OCI-LY1 (cell line): ENCODE measurements around the gene XPNPEP2.

Experiments
- H2AFZ ChIP-seq: fragments of 200-600 bp; sonication (generic), shearing (Covaris generic); 2 replicates; pipeline ENCODE4 v1.6.0; 2014; ENCODE audit warnings: antibody characterized with exemption, mild to moderate bottlenecking, low read length
- H3F3A ChIP-seq: fragments of 200-600 bp; sonication (generic), shearing (Covaris generic); 2 replicates; pipeline ENCODE4 v1.6.0; 2014; ENCODE audit warnings: mild to moderate bottlenecking, antibody characterized with exemption, low read length, moderate library complexity; ENCODE audit not compliant: insufficient read depth
- H3K27ac ChIP-seq: fragments of 200-600 bp; sonication (generic); 2 replicates; pipeline ENCODE4 v1.5.1; 2014; ENCODE audit warnings: low read length, mixed run types, mild to moderate bottlenecking, low read depth; ENCODE audit not compliant: poor library complexity, severe bottlenecking
- H3K27me3 ChIP-seq: fragments of 200-600 bp; sonication (generic); 2 replicates; pipeline ENCODE4 v1.6.0; 2014; ENCODE audit warnings: antibody characterized with exemption, mild to moderate bottlenecking, low read length, moderate library complexity; ENCODE audit not compliant: insufficient read depth
- H3K36me3 ChIP-seq: fragments of 200-600 bp; sonication (generic); 2 replicates; pipeline ENCODE4 v1.6.1; 2014; ENCODE audit warnings: mild to moderate bottlenecking, antibody characterized with exemption, low read length, moderate library complexity, mixed read lengths; ENCODE audit not compliant: insufficient read depth
- H3K4me1 ChIP-seq: fragments of 200-600 bp; sonication (generic); 2 replicates; pipeline ENCODE4 v1.5.1; 2014; ENCODE audit warnings: mild to moderate bottlenecking, low read length, moderate library complexity; ENCODE audit not compliant: insufficient read depth, severe bottlenecking
- H3K4me2 ChIP-seq: fragments of 200-600 bp; sonication (generic), shearing (Covaris generic); 2 replicates; pipeline ENCODE4 v1.6.1; 2014; ENCODE audit warnings: low read length
- H3K4me3 ChIP-seq: fragments of 200-600 bp; sonication (generic); 2 replicates; pipeline ENCODE4 v1.5.1; 2014; ENCODE audit warnings: low read length, low read depth, mild to moderate bottlenecking, mixed read lengths; ENCODE audit not compliant: poor library complexity, severe bottlenecking
- H3K79me2 ChIP-seq: fragments of 200-600 bp; shearing (Covaris generic); 2 replicates; pipeline ENCODE4 v1.6.1; 2016; ENCODE audit warnings: mixed run types, low read length, mixed read lengths; ENCODE audit not compliant: insufficient read depth
- H3K9ac ChIP-seq: fragments of 200-600 bp; sonication (generic), shearing (Covaris generic); 2 replicates; pipeline ENCODE4 v1.6.1; 2014; ENCODE audit warnings: mild to moderate bottlenecking, low read length, mixed read lengths
- H3K9me2 ChIP-seq: fragments of 200-600 bp; sonication (generic), shearing (Covaris generic); 2 replicates; pipeline ENCODE4 v1.6.1; 2014; ENCODE audit warnings: low read depth, mild to moderate bottlenecking, low read length, mixed read lengths
- H3K9me3 ChIP-seq: fragments of 200-600 bp; shearing (Covaris generic); 2 replicates; pipeline ENCODE4 v1.6.1; 2014; ENCODE audit warnings: low read length, mixed read lengths
- H4K20me1 ChIP-seq: fragments of 200-600 bp; sonication (generic), shearing (Covaris generic); 2 replicates; pipeline ENCODE4 v1.6.0; 2016; ENCODE audit warnings: mild to moderate bottlenecking, low read length; ENCODE audit not compliant: insufficient read depth
- CTCF ChIP-seq: fragments of 200-600 bp; sonication (generic), shearing (Covaris generic); IDR thresholded peaks from 2 replicates; pipeline ENCODE4 v1.5.1; 2017; ENCODE audit warnings: mild to moderate bottlenecking, antibody characterized with exemption, low read length, moderate library complexity, mixed read lengths
- EZH2 ChIP-seq: fragments of 200-600 bp; sonication (generic), shearing (Covaris generic); IDR thresholded peaks from 2 replicates; pipeline ENCODE4 v1.8.0; 2017; ENCODE audit warnings: borderline replicate concordance, mixed run types, mild to moderate bottlenecking, antibody characterized with exemption, low read length, moderate library complexity, mixed read lengths

The XPNPEP2 gene

GRCh38 chrX:129728061-129728460 is 10.7 kb upstream of the XPNPEP2 start:
- Histone ChIP-seq H3K79me2 (no peaks in the 10 kb centered on the region), H3K4me2 (no peak overlapping the region), H3K27ac (no peak overlapping the region), H3F3A (no peaks in the 10 kb centered on the region), H3K4me1 (no peaks in the 10 kb centered on the region), H3K9me3 (no peaks in the 10 kb centered on the region), H3K9ac (no peak overlapping the region), H3K27me3 (no peaks in the 10 kb centered on the region), H3K36me3 (no peaks in the 10 kb centered on the region), H3K4me3 (no peak overlapping the region), H2AFZ (no peak overlapping the region), H4K20me1 (no peaks in the 10 kb centered on the region), H3K9me2 (no peaks in the 10 kb centered on the region)
- TF ChIP-seq CTCF (no peak), EZH2 (no peak)

GRCh38 chrX:129731228-129731627 is 7.6 kb upstream of the XPNPEP2 start:
- Histone ChIP-seq H3K27ac (no peak overlapping the region), H3K4me1 (no peaks in the 10 kb centered on the region), H3K27me3 (no peaks in the 10 kb centered on the region), H3K36me3 (no peaks in the 10 kb centered on the region), H3K4me2 (no peak overlapping the region), H3K79me2 (no peaks in the 10 kb centered on the region), H3F3A (no peaks in the 10 kb centered on the region), H3K9ac (no peak overlapping the region), H2AFZ (no peak overlapping the region), H3K9me2 (no peaks in the 10 kb centered on the region), H3K4me3 (no peak overlapping the region), H3K9me3 (no peaks in the 10 kb centered on the region), H4K20me1 (no peaks in the 10 kb centered on the region)
- TF ChIP-seq CTCF: no peak
- no peak for TF ChIP-seq EZH2

GRCh38 chrX:129732857-129733256 is 5.9 kb upstream of the XPNPEP2 start:
- Histone ChIP-seq H3K79me2 (no peaks in the 10 kb centered on the region), H3K36me3 (no peaks in the 10 kb centered on the region), H3K4me3 (no peak overlapping the region), H3K27ac (no peak overlapping the region), H3K27me3 (no peaks in the 10 kb centered on the region), H3K4me2 (no peak overlapping the region), H2AFZ (no peak overlapping the region), H3K9me2 (no peaks in the 10 kb centered on the region), H3K9ac (no peak overlapping the region), H3F3A (no peaks in the 10 kb centered on the region), H3K9me3 (no peaks in the 10 kb centered on the region), H4K20me1 (no peaks in the 10 kb centered on the region), H3K4me1 (no peaks in the 10 kb centered on the region)
- TF ChIP-seq EZH2: no peak
- no peak for TF ChIP-seq CTCF
